Suprapubic skin (tissue), 4 donors: ENCODE data around the gene CNKSR1.

Experiments
- CTCF ChIP-seq, 2 donors: fragments of 200-600 bp in 1 of 2; fragments of 450-650 bp in 1 of 2; sonication (generic) in 1 of 2; IDR thresholded peaks; one replicate each; pipeline ENCODE4 v1.5.1; 2016 to 2019; ENCODE audit warnings: antibody characterized with exemption in 2 of 2, mild to moderate bottlenecking in 1 of 2, moderate library complexity in 1 of 2
- EP300 ChIP-seq: sonication (generic); formaldehyde crosslinking; IDR thresholded peaks from one replicate; pipeline ENCODE4 v1.6.1; 2017; ENCODE audit warnings: antibody characterized with exemption
- POLR2A ChIP-seq, 2 donors: fragments of 450-650 bp; IDR thresholded peaks; one replicate each; pipeline ENCODE4 v1.6.1; 2017; ENCODE audit warnings: antibody characterized with exemption in 2 of 2, mild to moderate bottlenecking in 2 of 2, moderate library complexity in 2 of 2
- POLR2AphosphoS5 ChIP-seq, 3 donors: sonication (generic); formaldehyde crosslinking; IDR thresholded peaks; one replicate each; pipeline ENCODE4 v1.6.1; 2017; ENCODE audit warnings: antibody characterized with exemption in 3 of 3

DNA sequence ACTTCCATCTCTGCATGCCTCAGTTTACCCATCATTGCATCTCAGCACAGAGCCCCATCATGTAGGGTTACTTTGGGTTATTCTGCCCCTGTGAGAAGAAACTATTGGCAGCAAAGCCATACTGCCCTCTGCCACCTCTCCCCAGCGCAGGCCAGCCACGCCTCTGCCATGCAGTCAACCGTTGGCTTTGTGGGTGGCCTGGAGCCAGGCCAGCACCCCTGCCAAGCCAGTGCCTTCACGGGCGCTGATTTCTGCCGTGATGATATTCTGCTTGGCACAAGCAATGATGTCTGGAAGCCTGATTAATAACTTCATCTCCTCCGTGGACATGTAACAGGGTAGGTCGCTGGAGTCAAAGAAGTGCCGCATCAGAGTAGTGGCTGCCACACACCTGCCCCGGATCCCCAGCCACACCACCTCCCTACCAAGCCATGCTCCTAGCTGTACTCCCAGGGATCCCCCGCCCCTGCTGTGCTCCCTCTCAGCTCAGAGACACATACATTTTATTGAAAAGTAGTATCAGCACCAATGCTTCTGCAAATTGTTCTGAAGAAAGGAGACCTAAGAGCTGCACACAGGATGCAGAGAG is 41.7 kb downstream of the CNKSR1 start:
- no peak for TF ChIP-seq CTCF (IDR thresholded peaks at IDR 0.05)
- TF ChIP-seq EP300 = no peak
- no peak for TF ChIP-seq POLR2AphosphoS5 (IDR thresholded peaks at IDR 0.05)
- TF ChIP-seq POLR2A (IDR thresholded peaks at IDR 0.05) = no peak
